Measurements from ENCODE around the gene NDST1.

The NDST1 gene

DNA sequence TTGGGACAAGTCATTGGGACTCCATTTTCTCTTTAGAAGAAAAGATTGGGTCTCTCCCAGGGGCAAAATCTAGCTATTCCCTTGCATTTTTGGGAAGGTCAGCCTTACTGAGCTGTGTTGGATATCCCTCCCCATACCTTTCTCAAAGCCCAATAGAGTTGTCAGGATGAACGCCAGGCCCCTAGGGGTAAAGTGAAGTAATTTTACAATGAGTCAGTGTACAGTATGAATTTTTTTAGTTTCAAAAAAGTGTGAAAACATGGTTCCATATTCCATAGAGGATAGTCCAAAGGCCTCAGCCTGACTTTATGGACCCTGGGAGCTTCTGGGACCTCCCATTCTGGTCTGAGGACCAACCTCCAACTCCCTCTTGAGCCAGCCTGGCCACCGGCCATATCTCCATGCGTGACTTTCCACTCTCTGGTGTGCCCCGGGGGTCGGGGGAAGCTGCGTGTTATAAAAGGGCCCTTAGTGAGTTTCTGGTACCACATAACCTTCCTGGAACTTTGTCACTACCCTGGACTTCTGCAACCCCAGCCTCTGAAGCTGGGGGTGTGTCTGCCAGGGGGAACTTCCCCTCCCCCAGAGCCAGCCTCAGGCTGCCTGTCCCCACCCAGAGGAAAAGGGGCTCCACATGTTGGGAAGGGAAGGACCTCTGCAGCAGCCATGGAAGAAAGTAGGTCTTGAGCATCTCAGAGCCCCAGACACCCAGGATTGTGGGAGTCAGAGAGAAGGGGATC is 80.1 kb downstream of the NDST1 start:
- no peak for DNase-seq (ENCODE audit: low read depth in 2 of 2)

DNA sequence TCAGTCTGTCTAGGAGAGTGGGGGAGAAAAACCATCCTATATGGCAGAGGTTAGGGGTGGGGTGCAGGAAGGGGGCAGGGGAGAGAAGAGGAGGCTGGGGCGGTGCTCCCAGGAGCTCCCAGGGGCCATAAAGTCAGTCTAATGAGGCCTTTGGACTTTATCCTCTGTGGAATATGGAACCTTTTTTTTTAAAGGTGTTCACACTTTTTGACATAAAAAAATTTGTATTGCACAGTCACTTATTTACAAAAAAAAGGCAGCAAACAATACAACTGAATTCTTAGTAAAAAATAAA is 80.6 kb downstream of the NDST1 start:
- DNase-seq (ENCODE audit: low read depth in 2 of 2): no peak

DNA sequence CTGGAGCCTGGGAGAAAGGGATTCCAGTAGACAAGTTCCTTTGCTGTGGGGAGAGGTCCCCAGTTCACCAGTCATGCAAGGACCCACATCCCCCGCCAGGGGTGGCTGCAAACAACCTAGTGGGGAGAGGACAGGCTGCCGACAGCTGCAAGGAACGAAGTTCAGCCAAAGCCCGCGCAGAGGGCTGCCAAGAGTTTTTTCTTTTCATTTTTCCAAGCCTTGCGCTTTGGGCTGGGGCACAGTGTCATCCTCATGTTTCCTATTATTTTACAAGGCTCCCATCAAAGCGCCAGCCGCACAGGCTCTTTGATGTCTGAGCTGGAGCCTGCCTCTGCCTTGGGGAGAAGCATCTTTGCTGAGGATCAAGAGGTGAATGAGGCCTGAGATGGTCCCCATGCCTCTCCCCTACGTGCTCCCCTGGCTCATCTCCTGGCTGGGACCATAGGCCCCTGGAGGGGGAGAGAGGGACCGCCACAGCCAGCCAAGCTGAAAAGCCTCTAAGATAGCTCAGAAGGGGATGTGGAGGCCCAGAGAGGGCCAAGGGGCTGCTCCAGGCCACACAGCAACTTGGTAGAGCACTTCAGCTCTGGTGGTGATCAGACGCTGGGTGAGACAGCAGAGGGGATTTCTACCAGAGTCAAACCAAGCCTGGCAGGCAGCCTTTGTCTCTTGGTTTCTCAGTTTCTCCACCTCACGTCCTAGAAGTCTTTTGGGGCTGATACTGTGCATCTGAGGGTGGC is 82.1 kb downstream of the NDST1 start:
- DNase-seq (ENCODE audit: low read depth in 2 of 2): no peak

DNA sequence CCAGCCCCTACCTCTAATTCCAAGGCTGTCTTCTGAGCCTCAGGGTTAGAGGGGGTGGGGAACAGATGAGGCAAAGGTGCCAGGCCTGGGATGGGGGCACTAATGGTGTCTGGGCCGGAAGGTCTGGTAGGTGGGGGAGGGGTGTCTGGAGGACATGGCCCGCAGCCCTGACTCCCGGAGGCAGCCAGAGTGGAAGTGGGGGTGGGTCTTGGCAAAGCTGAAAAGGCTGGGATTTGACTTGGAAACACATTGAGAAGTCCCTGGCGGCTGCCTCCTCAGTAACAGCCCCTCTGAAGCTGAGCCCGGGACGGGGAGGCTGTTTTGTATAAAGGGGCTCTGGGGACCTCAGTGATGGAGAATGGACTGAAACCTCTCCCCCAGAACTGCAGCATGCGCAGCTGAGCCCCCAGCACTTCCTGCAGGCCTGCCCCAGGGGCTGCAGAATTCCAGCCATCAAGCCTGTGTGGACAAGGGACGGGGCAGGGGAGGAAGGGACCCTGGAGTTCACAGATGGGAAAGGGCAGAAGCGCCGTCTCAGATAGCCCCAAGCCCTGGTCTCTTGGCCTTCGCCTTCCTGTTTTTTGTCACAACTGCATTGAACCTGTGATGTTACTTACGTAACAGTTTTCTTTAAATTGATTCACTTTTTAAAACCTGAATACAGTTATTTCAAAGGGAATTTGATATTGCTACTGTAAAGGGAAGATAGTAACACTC is 83.2 kb downstream of the NDST1 start:
- DNase-seq (ENCODE audit: low read depth in 2 of 2): no peak

DNA sequence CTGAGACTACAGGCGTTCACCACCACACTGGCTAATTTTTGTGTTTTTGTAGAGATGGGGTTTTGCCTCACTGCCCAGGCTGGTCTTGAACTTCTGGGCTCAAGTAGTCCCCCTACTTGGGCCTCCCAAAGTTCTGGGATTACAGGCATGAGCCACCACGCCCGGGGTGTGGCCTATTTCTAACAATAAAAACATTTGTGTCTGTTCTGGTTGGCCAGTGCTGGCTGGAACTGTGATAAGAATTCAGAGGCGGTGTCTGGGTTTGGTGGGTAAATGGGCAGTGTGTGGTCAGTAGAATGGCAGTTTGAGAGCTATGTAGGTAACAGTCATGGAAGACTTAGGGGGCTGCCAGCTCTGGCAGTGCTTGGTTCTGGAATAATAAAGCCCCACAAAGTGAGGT is 85.7 kb downstream of the NDST1 start:
- no peak for DNase-seq (ENCODE audit: low read depth in 2 of 2)

DNA sequence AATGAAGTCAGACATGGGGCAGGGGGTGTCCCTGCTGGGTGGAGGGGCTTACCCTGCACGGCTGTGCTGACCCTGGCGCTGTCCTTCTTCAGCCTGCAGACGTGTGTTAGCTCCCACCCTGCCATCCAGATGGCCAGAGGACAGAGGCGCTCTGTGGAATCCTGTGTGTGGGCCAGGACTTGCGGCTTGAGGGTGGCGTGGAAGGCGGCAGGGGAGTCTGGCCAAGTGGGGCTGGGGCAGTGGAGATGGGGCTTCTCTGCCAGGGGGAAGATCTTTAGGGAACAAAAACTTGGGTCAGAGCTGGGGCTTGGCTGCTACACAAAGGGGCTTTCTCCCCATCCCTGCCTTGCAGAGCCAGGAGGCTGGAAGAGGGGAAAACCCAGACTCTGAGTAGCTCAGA is 86.1 kb downstream of the NDST1 start:
- DNase-seq (ENCODE audit: low read depth in 2 of 2): no peak

DNA sequence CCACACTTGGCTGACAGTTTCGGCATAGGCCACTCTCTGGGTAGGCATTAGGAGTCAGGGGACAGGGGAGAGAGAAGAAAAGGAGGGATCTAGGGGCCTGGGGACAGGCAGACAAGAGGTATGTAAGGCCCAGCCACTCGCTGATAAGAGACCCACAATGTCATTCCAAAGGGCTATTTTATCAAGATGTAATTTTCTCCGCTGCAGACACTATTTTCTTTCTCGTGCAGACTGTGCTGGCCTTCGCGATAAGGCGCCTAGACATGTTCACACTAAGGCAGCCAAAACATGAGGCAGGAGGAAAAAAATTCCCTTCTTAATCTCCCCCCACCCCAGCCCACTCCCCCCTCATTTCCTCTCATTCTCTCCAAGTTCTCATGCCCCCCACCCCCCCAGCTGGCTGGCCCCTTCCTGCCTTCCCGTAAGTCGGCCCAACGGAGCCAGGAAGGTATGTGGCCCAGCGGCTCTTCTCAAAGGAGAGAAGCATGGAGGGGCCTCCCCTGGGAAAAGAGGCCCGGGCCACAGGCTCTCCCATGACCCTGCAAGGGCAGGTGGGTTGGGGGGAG is 87.6 kb downstream of the NDST1 start:
- no peak for DNase-seq (ENCODE audit: low read depth in 2 of 2)

DNA sequence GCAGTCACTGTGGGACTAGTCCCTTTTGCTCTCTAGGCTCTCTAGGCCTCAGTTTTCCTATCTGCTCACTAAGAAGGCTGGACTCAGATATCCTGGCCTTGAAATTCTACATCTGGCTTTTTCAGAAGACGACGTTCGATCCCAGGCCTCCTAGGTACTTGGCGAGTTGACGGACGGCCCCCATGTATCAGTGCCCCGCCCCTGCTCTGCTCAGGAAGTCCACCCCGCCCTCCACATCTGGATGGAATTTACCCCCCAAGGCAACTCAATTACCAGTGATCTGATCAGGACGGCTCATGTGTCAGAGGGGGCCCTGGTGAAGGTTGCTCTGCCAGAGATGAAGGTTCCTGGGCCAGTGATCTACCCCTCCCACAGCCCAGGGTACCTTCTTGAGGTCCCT is 88.4 kb downstream of the NDST1 start:
- DNase-seq (ENCODE audit: low read depth in 2 of 2): no peak

DNA sequence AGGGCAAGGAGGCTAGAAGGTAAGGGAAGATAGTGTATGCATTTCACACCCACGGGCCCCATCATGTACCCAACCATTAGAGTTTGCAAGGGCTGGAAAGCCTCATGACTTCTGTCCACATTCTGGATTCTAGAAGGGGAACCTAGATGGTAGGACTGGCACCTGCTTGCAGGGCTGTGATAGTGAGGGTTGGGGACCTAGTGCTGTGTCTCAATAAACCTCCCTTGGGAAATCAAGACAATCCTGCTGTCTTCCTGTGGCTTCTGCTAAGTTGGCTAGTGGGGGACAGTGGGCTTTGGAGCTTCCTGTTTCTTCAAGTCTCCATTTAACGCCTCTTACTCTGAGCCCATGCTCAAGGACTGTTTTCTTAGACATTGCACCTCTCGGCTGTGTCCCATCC is 88.9 kb downstream of the NDST1 start:
- DNase-seq (ENCODE audit: low read depth in 2 of 2): no peak

DNA sequence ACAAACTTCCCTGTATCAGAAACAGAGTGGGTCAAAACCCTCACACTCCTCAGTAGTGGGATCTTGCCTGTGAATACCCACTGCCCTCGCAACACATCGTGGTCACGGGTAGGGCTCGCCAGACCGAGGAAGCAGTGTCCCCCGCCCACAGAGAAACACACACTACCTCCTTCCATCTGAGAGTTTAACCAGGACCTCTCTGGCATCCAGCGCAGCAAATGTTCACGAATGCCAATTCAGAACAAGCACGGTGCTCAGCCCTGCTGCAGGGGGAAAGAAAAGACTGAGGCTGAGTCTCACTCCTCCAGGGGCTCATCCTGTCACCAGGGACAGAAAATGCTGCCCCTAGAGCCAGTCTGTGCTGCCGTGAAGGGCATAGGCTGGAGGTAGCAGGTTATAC is 90.1 kb downstream of the NDST1 start:
- no peak for DNase-seq (ENCODE audit: low read depth in 2 of 2)

DNA sequence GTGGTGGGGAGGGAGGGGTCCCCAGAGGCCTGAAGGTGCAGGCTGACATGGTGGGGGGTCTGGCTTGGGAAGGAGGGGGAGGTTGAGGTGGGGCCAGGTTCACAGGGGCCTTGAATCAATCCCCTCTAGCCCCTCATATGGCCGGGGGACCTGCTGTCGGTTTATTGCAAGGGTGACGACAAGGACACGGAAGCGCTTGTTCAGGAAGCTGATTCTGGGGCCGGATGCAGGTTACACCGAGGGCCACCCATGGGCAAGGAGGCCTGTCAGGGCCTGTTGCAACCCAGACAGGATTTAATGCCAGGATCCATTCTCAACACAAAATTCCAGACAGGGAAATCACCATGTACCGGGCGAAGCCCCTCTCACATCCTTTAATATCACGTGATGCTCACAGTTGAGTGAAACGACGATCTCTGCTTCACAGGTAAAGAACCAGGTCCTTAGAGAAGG is 90.9 kb downstream of the NDST1 start:
- no peak for DNase-seq (ENCODE audit: low read depth in 2 of 2)

DNA sequence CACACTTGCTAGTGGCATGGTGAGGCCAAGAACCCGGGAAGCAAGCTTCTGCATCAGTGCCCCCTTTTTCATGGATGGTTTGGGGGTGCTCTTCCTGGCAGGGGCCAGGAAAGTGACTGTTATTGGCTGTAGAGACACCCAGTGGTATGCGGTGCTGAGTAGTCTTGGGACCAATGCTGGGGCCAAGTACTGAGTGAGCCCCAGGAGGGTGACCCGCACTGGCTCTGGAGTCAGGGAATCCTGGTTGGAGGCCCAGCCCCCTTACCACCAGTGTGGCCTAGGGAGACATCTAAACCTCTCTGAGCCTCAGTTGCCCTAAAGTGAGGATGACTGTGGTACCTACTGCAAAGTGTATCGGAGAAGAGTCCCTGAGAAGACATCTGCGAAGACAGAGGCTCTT is 91.3 kb downstream of the NDST1 start:
- DNase-seq (ENCODE audit: low read depth in 2 of 2): no peak

DNA sequence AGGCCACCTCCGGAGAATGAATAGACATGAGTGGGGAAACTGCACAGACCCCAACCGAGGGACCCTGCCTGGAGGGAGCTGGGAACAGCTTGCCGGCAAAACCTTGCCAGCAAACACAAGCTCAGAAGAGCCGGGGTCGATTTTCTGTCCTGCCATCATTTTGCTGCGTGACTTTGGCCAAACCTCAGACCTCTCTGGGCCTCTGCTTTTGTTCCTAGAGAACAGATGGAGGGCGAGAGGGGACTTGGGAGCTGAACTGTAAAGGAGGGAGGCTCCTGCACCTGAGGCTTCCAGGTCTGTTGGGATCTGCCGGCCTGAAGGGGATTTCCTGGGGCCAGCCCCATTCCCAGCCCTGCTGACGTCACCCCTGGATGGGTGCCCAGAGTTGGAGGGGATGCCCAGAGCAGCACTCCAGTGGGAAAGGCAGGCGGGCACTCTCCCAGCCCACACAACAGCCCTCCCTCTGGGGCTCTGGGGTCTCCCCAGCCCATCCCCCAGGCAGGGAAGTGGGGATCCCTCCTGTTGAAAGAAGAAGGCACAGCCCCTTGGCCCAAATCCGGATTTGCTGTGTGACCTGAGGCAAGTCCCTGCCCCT is 92.1 kb downstream of the NDST1 start:
- no peak for DNase-seq (ENCODE audit: low read depth in 2 of 2)

DNA sequence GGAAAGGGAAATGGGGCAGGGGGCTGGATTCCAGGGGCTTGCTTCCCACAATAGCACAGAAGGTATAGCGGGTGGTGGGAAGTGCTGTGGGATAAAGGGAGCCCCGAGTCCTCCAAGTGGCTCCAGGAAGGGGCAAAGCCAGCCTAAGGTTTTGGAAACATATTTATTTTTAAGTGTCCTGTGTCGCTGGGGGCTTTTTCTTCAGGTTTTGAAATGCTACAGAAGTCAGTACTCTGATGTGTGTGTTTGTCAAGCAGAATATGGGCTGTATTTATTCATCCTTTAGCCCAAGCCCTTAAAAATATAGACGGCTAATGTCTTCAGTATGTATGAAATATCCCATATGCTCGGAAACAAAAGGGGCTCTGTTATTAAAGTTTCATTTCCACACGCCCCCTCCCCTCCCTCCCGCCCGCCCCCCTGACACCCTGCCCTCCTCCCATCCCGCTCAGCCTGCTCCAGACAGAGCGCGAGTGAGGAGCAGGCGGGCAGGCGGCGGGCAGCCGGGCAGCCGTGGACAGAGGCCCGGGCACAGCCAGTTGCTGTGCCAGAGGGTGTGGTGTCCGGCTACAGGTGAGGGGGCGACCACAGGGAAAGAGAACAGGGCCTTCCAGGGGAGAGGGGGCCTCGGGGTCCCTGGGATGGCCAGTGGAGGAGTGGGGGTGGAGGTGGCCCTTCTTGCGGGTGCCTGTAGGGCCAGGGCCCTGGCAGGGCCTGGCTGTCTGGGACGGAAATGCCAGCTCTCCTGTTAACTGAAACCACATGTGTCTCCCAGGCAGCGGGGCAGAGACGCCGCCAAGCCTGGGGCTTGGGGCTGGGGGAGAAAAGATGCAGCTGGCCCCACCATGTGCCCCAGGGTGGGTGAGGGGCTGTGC is 92.9 kb downstream of the NDST1 start:
- no peak for DNase-seq (ENCODE audit: low read depth in 2 of 2)

DNA sequence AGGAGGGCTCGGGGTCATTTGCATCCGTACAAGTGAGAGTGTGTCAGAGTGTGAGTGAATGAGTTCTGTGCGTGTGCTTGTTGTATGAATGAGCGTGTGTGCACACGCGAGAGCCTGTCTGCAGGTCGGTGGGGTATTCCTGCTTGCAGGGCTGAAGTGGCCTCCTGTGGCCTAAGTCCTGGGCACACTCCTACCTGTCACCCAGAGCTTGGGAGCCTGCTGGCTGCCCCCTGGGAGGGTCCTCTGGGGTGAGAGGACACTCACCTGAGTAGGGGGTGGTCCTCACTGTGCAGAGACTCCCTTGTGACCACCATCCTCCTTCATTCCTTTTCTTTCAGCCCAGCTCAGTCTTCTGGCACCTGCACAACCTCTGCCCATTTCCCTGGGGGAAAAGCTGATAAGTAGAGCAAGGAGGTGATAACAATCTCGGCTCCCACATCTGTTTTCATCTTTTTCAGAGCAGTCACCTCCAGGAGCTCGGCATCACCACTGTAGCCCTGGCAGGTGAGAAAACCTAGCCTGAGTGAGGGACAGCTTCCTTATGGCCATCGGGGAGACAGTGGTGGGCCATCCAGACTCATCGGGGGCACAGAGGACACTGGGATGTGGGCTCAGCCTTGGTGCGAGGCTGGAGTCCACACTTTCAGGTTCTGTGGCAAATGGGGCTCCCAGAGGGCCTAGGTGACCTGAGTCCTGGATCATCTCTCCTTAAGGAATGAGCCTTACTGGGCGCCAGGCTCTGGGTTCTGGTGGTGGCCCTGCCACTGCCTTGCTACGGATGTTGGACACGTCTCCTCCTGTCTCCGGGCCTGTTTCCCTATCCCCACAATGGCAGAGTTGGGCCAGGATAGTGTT is 93.8 kb downstream of the NDST1 start:
- DNase-seq (ENCODE audit: low read depth in 2 of 2): no peak

DNA sequence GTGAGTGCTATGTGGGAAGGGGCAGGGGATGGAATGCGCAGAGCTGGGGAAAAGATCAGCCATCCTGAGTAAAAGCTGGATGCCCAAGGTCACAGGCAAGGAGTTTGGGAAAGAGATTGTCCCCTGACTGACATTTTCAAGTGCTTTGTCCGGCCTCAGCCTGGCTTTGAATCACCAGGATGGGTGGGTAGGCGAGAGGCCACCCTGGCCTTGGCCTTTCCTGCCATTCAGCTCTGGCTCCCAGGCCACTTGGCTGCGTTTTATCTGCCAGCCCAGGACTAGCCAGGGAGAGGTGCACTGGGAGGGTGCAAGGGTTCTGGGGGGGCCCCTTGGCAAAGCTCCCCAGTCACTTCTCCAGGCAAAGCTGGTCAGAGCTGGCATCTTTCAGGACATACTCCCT is 95.1 kb downstream of the NDST1 start:
- no peak for DNase-seq (ENCODE audit: low read depth in 2 of 2)

DNA sequence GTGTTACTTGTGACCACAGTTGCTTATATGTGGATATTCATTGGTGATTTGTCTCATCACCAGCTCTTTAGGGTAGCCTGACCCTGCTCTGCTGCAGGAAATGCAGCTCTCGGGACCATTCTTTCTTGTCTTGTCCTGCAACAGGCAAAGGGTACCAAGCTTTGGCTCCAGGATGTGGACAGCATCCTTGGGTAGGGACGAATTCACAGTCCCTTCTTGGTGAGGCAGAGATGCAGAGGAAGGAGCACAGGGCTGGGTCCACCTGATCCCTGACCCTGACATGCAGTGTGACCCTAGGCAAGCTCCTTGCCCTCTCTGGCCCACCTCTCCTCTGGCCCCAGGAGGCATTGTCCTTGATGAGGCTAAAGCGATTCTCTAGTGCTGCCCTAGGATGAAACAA is 95.6 kb downstream of the NDST1 start:
- DNase-seq (ENCODE audit: low read depth in 2 of 2): no peak

DNA sequence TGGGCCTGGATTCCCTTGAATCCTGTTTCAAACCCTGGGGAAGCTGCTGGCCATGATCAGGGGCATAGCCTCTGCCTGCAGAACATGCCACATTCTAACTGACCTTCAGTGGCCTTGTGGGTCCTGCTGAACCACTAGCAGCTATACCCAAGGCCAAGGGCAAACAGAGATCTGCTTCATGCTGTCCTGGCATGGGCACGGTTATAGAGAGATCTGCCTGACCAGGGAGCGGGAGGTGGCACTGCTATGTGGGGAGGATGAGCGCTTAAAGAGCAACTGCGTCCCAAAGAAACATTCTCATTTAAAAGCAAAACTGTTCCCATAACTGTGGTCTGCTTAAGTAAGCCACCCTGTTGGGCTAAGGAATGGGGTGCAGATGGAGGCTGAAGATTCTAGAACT is 96.1 kb downstream of the NDST1 start:
- no peak for DNase-seq (ENCODE audit: low read depth in 2 of 2)

DNA sequence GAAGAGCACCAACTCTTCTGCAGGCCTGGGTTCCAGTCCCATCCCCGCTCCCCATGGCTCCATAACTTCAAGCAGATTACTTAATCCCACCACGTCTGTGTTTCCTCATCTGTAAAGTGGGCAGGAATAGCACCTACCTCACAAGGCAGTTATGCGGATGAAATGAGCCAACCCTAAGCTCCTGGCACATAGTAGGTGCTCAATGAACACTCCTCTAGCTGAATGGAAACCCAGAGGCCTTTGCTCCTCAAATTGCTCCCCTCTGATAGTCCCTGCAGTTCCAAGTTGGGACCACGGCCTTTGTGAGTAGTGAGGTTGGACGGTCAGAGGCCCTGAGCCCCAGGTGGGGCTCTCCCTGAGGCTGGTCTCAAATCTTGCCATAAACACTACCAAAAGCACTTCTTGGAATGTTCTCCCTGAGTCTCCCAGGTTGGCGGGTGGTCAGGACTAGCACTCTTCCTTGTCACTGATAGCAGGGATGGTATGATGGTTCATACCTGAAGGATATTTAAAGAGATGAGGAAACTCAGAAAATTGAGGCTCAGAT is 97.0 kb downstream of the NDST1 start:
- no peak for DNase-seq (ENCODE audit: low read depth in 2 of 2)

DNA sequence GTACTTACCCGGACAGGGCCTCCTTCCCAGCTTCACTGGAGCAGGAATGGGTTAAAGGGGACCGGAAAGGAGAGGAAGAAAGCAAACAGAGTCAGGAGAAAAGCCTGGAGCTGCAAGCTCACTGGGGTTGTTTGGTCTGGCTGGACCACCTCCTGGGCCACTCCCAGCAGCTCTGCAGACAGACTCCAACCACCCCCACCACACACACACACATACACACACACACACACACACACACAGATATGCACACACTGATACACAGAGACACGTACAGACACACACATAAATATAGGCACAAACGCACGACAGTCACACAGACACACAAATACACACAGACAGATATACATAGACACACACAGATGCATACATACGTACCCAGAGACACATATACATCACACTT is 97.6 kb downstream of the NDST1 start:
- no peak for DNase-seq (ENCODE audit: low read depth in 2 of 2)

Measured in stimulated activated CD4-positive, alpha-beta T cell treated with anti-CD3 and anti-CD28 coated beads, Interleukin-15, amount 100 ng/mL, for 48 hours (primary cell).